HUES6 (cell line): ENCODE measurements around the gene RAB6A.
"Not testable (repeated sequence)": the region's sequence is repeated elsewhere in the genome, so short reads cannot be mapped to it uniquely, and the experiment has no call there.

ENCODE experiments used
- H3K27ac ChIP-seq: 2 replicates; pipeline ENCODE4 v1.7.0; 2013; ENCODE audit warnings: low read depth, mild to moderate bottlenecking, low read length, inconsistent platforms
- H3K27me3 ChIP-seq: 2 replicates; pipeline ENCODE4 v1.6.1; 2013; ENCODE audit warnings: low read length; ENCODE audit not compliant: control insufficient read depth, insufficient read depth
- H3K36me3 ChIP-seq: 2 replicates; pipeline ENCODE4 v1.6.1; 2013; ENCODE audit warnings: low read length; ENCODE audit not compliant: control insufficient read depth, insufficient read depth
- H3K4me1 ChIP-seq: 2 replicates; pipeline ENCODE4 v1.6.1; 2013; ENCODE audit warnings: low read length; ENCODE audit not compliant: control insufficient read depth, insufficient read depth
- H3K4me3 ChIP-seq: 2 replicates; pipeline ENCODE4 v1.5.1; 2013; ENCODE audit warnings: low read depth, low read length
- H3K9ac ChIP-seq: one replicate; pipeline ENCODE4 v1.6.1; 2013; ENCODE audit warnings: mild to moderate bottlenecking, low read length
- H3K9me3 ChIP-seq: 2 replicates; pipeline ENCODE4 v1.6.1; 2013; ENCODE audit warnings: low read depth, low read length; ENCODE audit not compliant: control insufficient read depth, insufficient read depth

The RAB6A gene

GRCh38 chr11:73762732-73763131 is 1.9 kb upstream of the RAB6A start:
- Histone ChIP-seq H3K9me3 (no peaks in the 10 kb centered on the region), H3K27ac (no peak overlapping the region), H3K4me1 (peaks cover 12% of the 10 kb centered on the region; the same call in 1 of the 2 replicates), H3K4me3 (no peak overlapping the region), H3K36me3 (no peaks in the 10 kb centered on the region), H3K9ac (no peak overlapping the region), H3K27me3 (no peaks in the 10 kb centered on the region)

- Histone ChIP-seq H3K27me3 (no peaks in the 10 kb centered on the region), H3K9me3 (no peaks in the 10 kb centered on the region), H3K27ac (no peak overlapping the region), H3K36me3 (no peaks in the 10 kb centered on the region), H3K4me1 (peaks cover 12% of the 10 kb centered on the region; the same call in 1 of the 2 replicates), H3K4me3 (peak overlapping the region; percentile 100), H3K9ac (no peak overlapping the region)
Measured at GRCh38 chr11:73761403-73761945, 600 bp upstream of the RAB6A start.

GRCh38 chr11:73760135-73760678 is 667 bp downstream of the RAB6A start:
- no peaks in the 10 kb centered on the region for H3K9me3 ChIP-seq
- H3K9ac ChIP-seq: peak overlapping the region; percentile 93
- H3K4me3 ChIP-seq: peak overlapping the region; percentile 100
- no peaks in the 10 kb centered on the region for H3K36me3 ChIP-seq
- H3K27me3 ChIP-seq: no peaks in the 10 kb centered on the region
- peaks cover 12% of the 10 kb centered on the region; the same call in 1 of the 2 replicates for H3K4me1 ChIP-seq
- H3K27ac ChIP-seq: peak overlapping the region; percentile 85; the same call in 1 of the 2 replicates

GRCh38 chr11:73759610-73760134 is 1.2 kb downstream of the RAB6A start:
- Histone ChIP-seq H3K27ac (peak overlapping the region; percentile 85; the same call in 1 of the 2 replicates), H3K9ac (peak overlapping the region; percentile 93), H3K4me1 (peaks cover 12% of the 10 kb centered on the region; the same call in 1 of the 2 replicates), H3K27me3 (no peaks in the 10 kb centered on the region), H3K36me3 (no peaks in the 10 kb centered on the region), H3K4me3 (peak overlapping the region; percentile 100), H3K9me3 (no peaks in the 10 kb centered on the region)

GRCh38 chr11:73758451-73758850 is 2.4 kb downstream of the RAB6A start:
- H3K27ac ChIP-seq: no peak overlapping the region
- no peaks in the 10 kb centered on the region for H3K36me3 ChIP-seq
- peaks cover 12% of the 10 kb centered on the region; the same call in 1 of the 2 replicates for H3K4me1 ChIP-seq
- H3K9me3 ChIP-seq: no peaks in the 10 kb centered on the region
- H3K4me3 ChIP-seq: peak overlapping the region; percentile 100
- no peak overlapping the region for H3K9ac ChIP-seq
- H3K27me3 ChIP-seq: no peaks in the 10 kb centered on the region

- Histone ChIP-seq H3K9me3 (no peaks in the 10 kb centered on the region), H3K4me1 (peaks cover 12% of the 10 kb centered on the region; the same call in 1 of the 2 replicates), H3K4me3 (no peak overlapping the region), H3K27me3 (no peaks in the 10 kb centered on the region), H3K27ac (no peak overlapping the region), H3K36me3 (no peaks in the 10 kb centered on the region), H3K9ac (no peak overlapping the region)
Measured at GRCh38 chr11:73757598-73757997, 3.3 kb downstream of the RAB6A start.

GRCh38 chr11:73755670-73756069 is 5.2 kb downstream of the RAB6A start:
- Histone ChIP-seq H3K9ac (no peak overlapping the region), H3K4me3 (no peak overlapping the region), H3K9me3 (no peaks in the 10 kb centered on the region), H3K36me3 (no peaks in the 10 kb centered on the region), H3K27me3 (no peaks in the 10 kb centered on the region), H3K27ac (no peak overlapping the region), H3K4me1 (peaks cover 12% of the 10 kb centered on the region; the same call in 1 of the 2 replicates)

GRCh38 chr11:73753938-73754337 is 6.9 kb downstream of the RAB6A start:
- H3K4me3 ChIP-seq: no peak overlapping the region
- no peak overlapping the region for H3K9ac ChIP-seq
- no peak overlapping the region for H3K27ac ChIP-seq
- H3K27me3 ChIP-seq: no peaks in the 10 kb centered on the region
- H3K9me3 ChIP-seq: no peaks in the 10 kb centered on the region
- peaks cover 12% of the 10 kb centered on the region; the same call in 1 of the 2 replicates for H3K4me1 ChIP-seq
- H3K36me3 ChIP-seq: no peaks in the 10 kb centered on the region

GRCh38 chr11:73752903-73753302 is 8.0 kb downstream of the RAB6A start:
- H3K9me3 ChIP-seq: no peaks in the 10 kb centered on the region
- H3K9ac ChIP-seq: no peak overlapping the region
- no peaks in the 10 kb centered on the region for H3K27me3 ChIP-seq
- H3K36me3 ChIP-seq: no peaks in the 10 kb centered on the region
- no peak overlapping the region for H3K27ac ChIP-seq
- no peak overlapping the region for H3K4me3 ChIP-seq
- peaks cover 2% of the 10 kb centered on the region; the same call in 1 of the 2 replicates for H3K4me1 ChIP-seq

GRCh38 chr11:73752216-73752867 is 8.5 kb downstream of the RAB6A start:
- Histone ChIP-seq H3K9me3 (no peaks in the 10 kb centered on the region), H3K36me3 (no peaks in the 10 kb centered on the region), H3K4me1 (no peaks in the 10 kb centered on the region), H3K27ac (no peak overlapping the region), H3K4me3 (no peak overlapping the region), H3K9ac (no peak overlapping the region), H3K27me3 (no peaks in the 10 kb centered on the region)

GRCh38 chr11:73750862-73751261 is 10.0 kb downstream of the RAB6A start:
- H3K4me3 ChIP-seq, H3K9me3 ChIP-seq, H3K36me3 ChIP-seq, H3K27me3 ChIP-seq, H3K4me1 ChIP-seq, H3K9ac ChIP-seq, H3K27ac ChIP-seq: not testable (repeated sequence)
